Body of pancreas (tissue), 4 donors: ENCODE measurements around the gene FERMT2. TPM values are rescaled to one million over a fixed set of nuclear protein-coding genes. Genes with fewer than 3 reads are reported as not detected.

Source experiments
- ATAC-seq: fragments of 150-250 bp; one replicate; pipeline ENCODE4 v1.9.1; 2016
- DNase-seq, 4 donors: peaks; one replicate each; pipeline ENCODE4 v3.0.0-alpha.2; 2019
- H3K27ac ChIP-seq, 4 donors: fragments of 200-600 bp; sonication (generic); 1 replicate in 3 of 4; 2 replicates in 1 of 4; pipeline versions ENCODE4 v1.5.1 to v1.6.1; 2016 to 2019; ENCODE audit warnings: mild to moderate bottlenecking in 1 of 4, mixed read lengths in 1 of 4, moderate library complexity in 1 of 4
- H3K27me3 ChIP-seq, 2 donors: fragments of 200-600 bp; sonication (generic); one replicate each; pipeline ENCODE4 v1.6.0; 2016; ENCODE audit warnings: mild to moderate bottlenecking in 1 of 2
- H3K36me3 ChIP-seq, 2 donors: fragments of 200-600 bp; sonication (generic); replicated peaks in 1 of 2; 2 replicates each; pipeline ENCODE4 v1.5.1; 2016; ENCODE audit warnings: low read depth in 2 of 2; ENCODE audit not compliant: insufficient read depth in 1 of 2
- H3K4me1 ChIP-seq: fragments of 200-600 bp; sonication (generic); one replicate; pipeline ENCODE4 v1.6.0; 2016
- H3K4me3 ChIP-seq, 2 donors: fragments of 200-600 bp; sonication (generic); 1 replicate in 1 of 2; 2 replicates in 1 of 2; pipeline ENCODE4 v1.5.1; 2016 to 2019
- H3K9me3 ChIP-seq, 3 donors: fragments of 200-600 bp; sonication (generic); 1 replicate in 2 of 3; 2 replicates in 1 of 3; pipeline ENCODE4 v1.5.1; 2016
- POLR2A ChIP-seq, 3 donors: fragments of 450-650 bp; IDR thresholded peaks; one replicate each; pipeline ENCODE4 v1.6.1; 2016; ENCODE audit warnings: antibody characterized with exemption in 3 of 3, mild to moderate bottlenecking in 2 of 3
- WGBS, 2 donors: methylation state at CpG; one replicate each; pipeline ENCODE4 v1.1.5; 2017; 5-methylcytosine and 5-hydroxymethylcytosine counted together
- intact Hi-C: fragments of 100-400 bp; cut with DNase I; formaldehyde crosslinking; loops from one replicate; pipeline ENCODE4 v1.15.1; 2023
- total RNA-seq, 2 donors: library from RNA; depleted of rRNA; stranded (reverse); fragments of >200 nt; gene quantifications; one replicate each; pipeline ENCODE4 v1.1.0, GENCODE V29; 2016
- TF ChIP-seq, protein P1 (sequence below), 7 experiments: fragments of 450-650 bp in 4 of 7; fragments of 200-600 bp in 3 of 7; sonication (generic) in 3 of 7; IDR thresholded peaks; one replicate each; pipeline ENCODE4 v1.5.1; 2016 to 2019; ENCODE audit warnings: antibody characterized with exemption in 7 of 7

The FERMT2 gene
- total RNA-seq, 2 donors from 2014 or later = 29.3 to 42.2 TPM

DNA sequence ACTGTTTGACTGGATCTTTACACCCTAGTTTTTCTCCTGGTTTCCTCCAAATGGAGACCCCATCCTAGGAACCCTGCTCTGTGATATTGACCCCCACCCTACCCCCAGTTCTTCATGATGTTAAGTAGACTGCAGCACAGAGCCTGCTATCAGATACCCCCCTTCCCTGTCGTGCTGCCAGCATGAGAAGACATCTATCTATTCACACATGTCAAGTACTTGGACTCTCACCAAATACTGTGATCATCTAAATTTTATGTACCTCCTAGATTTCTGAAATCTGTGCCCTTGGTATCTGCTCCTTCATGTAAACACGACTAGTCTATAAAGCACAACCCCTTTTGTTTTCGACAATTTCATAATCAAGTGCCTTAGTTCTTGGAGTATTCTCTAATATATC is 38.9 kb downstream of the FERMT2 start:
- no peaks in the 10 kb centered on the region for H3K4me1 ChIP-seq
- no peaks in the 10 kb centered on the region for H3K9me3 ChIP-seq
- ATAC-seq = no peak
- TF ChIP-seq, protein P1, sequence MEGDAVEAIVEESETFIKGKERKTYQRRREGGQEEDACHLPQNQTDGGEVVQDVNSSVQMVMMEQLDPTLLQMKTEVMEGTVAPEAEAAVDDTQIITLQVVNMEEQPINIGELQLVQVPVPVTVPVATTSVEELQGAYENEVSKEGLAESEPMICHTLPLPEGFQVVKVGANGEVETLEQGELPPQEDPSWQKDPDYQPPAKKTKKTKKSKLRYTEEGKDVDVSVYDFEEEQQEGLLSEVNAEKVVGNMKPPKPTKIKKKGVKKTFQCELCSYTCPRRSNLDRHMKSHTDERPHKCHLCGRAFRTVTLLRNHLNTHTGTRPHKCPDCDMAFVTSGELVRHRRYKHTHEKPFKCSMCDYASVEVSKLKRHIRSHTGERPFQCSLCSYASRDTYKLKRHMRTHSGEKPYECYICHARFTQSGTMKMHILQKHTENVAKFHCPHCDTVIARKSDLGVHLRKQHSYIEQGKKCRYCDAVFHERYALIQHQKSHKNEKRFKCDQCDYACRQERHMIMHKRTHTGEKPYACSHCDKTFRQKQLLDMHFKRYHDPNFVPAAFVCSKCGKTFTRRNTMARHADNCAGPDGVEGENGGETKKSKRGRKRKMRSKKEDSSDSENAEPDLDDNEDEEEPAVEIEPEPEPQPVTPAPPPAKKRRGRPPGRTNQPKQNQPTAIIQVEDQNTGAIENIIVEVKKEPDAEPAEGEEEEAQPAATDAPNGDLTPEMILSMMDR (IDR thresholded peaks at IDR 0.05) = no peak
- TF ChIP-seq POLR2A (IDR thresholded peaks at IDR 0.05) = no peak
- WGBS, 2 donors = 84 to 87% methylated on average over 3 of the region's 3 CpGs
- H3K27ac ChIP-seq = no peak overlapping the region
- intact Hi-C loops = no loop called here
- no peak for DNase-seq
- H3K27me3 ChIP-seq = no peaks in the 10 kb centered on the region
- H3K4me3 ChIP-seq = no peak overlapping the region
- H3K36me3 ChIP-seq = no peaks in the 10 kb centered on the region

DNA sequence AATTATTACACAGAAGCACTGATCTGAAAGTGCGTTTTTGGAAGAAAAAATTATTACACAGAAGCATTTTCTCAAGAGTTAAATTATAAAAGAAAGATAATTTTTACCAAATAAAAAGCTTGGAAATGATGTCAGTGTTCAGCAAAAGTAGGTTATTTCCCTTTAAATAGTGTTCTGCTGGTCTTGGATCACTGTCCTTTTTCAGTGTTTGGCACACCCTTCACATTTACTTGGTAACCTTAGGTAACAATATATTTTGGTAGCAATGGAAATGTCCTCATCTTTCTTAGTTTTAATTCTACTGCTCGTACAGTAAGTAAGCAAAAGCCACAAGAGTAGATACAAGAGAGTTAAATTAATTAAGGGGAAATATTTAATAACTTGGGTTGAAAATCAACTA is 40.3 kb downstream of the FERMT2 start:
- H3K9me3 ChIP-seq = no peaks in the 10 kb centered on the region
- TF ChIP-seq, protein P1 (IDR thresholded peaks at IDR 0.05) = no peak
- no peak for TF ChIP-seq POLR2A (IDR thresholded peaks at IDR 0.05)
- ATAC-seq (no peak), DNase-seq (no peak)
- no peaks in the 10 kb centered on the region for H3K27me3 ChIP-seq
- no peak overlapping the region for H3K27ac ChIP-seq
- H3K4me3 ChIP-seq = no peak overlapping the region
- no peaks in the 10 kb centered on the region for H3K4me1 ChIP-seq
- H3K36me3 ChIP-seq = no peaks in the 10 kb centered on the region
- WGBS, 2 donors = 47 to 63% methylated on average over 2 of the region's 2 CpGs
- intact Hi-C loops = no loop called here

DNA sequence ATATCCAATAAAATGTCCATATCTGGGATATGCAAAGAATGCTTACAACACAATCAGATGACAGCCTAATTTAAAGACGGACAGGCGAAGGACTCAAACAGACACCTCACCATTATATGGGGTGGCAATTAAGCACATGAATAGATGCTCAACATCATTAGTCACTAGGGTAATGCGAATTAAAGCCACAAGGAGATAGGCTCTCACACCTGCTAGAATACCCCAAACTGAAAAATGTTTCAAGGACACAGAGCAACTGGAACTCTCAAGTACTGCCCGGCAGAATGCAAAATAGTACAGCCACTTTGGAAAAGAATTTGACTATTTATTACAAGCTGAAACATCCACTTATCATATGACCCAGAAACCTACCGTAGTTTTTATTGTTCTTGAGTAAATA is 42.9 kb downstream of the FERMT2 start:
- Histone ChIP-seq H3K27me3 (no peaks in the 10 kb centered on the region), H3K27ac (no peak overlapping the region), H3K4me1 (no peaks in the 10 kb centered on the region), H3K9me3 (no peaks in the 10 kb centered on the region), H3K4me3 (no peak overlapping the region), H3K36me3 (no peaks in the 10 kb centered on the region)
- DNase-seq (no peak), ATAC-seq (no peak)
- WGBS, 2 donors = 86 to 87% methylated on average over 5 of the region's 5 CpGs
- TF ChIP-seq, protein P1 (IDR thresholded peaks at IDR 0.05) = no peak
- TF ChIP-seq POLR2A (IDR thresholded peaks at IDR 0.05) = no peak
- intact Hi-C loops = no loop called here

DNA sequence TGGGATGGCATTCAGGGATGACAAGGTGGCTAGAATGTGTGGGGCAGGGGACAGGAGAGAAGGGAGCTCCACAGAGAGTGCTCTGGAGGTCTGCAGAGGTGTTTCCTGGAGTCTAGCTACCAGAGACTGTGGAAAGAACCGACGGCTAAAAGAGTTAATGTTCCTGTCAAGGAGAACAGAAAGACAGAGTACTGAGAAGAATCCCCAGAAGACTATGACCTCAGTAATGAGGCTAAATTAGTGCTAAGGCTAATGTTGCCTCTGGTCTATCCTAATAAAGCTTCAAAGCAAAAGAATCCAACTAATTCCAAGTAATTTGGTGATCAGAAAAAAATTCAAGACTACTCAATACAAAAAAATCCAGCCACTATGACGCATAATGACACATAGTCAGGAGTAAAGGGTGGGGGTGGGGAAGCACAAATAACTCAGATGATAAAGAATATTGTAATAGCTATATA is 44.7 kb downstream of the FERMT2 start:
- intact Hi-C loops = no loop called here
- Histone ChIP-seq H3K27me3 (no peaks in the 10 kb centered on the region), H3K9me3 (no peaks in the 10 kb centered on the region), H3K36me3 (no peaks in the 10 kb centered on the region), H3K4me1 (no peaks in the 10 kb centered on the region), H3K27ac (no peak overlapping the region), H3K4me3 (no peak overlapping the region)
- 88 to 89% methylated on average over 3 of the region's 3 CpGs for WGBS, 2 donors
- TF ChIP-seq POLR2A (IDR thresholded peaks at IDR 0.05) = no peak
- TF ChIP-seq, protein P1 (IDR thresholded peaks at IDR 0.05) = no peak
- ATAC-seq (no peak), DNase-seq (no peak)

DNA sequence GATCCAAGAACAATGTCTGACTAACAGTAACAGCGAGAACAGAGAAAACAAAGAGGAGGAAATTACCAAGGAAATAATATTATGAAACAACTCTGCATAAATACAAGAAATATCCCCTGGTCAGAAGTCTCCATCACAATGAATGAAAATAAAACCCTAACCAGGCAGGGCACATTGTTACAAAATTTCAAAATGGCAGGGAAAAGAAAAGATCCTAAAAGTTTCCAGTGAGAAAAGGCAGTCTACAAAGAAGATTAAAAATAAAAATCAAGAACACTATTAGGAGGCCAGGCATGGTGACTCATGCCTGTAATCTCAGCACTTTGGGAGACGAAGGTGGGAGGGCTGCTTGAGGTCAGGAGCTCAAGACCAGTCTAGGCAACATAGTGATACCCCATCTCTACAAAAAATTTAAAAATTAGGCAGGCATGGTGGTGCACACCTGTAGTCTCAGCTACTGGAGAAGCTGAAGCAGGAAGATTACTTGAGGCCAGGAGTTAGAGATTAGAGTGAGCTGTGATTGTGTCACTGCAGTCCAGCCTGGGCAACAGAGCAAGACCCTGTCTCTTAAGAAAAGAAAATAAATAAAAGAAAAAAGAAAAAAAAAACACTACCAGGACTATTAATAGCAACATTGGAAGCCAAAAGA is 47.8 kb downstream of the FERMT2 start:
- Histone ChIP-seq H3K4me1 (no peaks in the 10 kb centered on the region), H3K4me3 (no peak overlapping the region), H3K27ac (no peak overlapping the region), H3K9me3 (no peaks in the 10 kb centered on the region), H3K36me3 (no peaks in the 10 kb centered on the region), H3K27me3 (no peaks in the 10 kb centered on the region)
- intact Hi-C loops = no loop called here
- WGBS, 2 donors = 74 to 86% methylated on average over 2 of the region's 2 CpGs
- TF ChIP-seq, protein P1 (IDR thresholded peaks at IDR 0.05) = no peak
- no peak for TF ChIP-seq POLR2A (IDR thresholded peaks at IDR 0.05)
- DNase-seq = no peak
- no peak for ATAC-seq
